Testis (tissue), 2 donors: ENCODE results near the gene STX3.

Experiments used
- POLR2A ChIP-seq: fragments of 450-650 bp; IDR thresholded peaks from one replicate; pipeline ENCODE4 v1.6.1; 2017; ENCODE audit warnings: antibody characterized with exemption, mild to moderate bottlenecking, moderate library complexity
- TF ChIP-seq, protein P1 (sequence below), 3 experiments: fragments of 450-650 bp in 2 of 3; fragments of 200-600 bp in 1 of 3; sonication (generic) in 1 of 3; IDR thresholded peaks; one replicate each; pipeline ENCODE4 v1.5.1; 2016 to 2019; ENCODE audit warnings: antibody characterized with exemption in 3 of 3, mild to moderate bottlenecking in 2 of 3, moderate library complexity in 1 of 3

DNA sequence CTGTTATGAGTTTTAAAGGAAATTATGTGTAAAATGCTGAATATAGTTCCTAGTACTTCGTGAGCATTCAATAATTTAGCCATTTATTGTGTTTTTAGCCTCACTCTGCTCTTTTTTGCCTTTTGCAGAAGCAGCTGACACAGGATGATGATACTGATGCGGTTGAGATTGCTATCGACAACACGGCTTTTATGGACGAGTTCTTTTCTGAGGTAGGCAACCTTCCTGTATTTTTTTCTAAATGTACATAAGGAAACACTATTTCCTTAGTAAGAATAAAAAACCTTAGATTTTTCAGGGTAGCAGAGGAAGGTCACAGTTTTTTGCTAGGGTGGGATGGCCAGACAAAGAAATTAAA is 17.9 kb downstream of the STX3 start:
- TF ChIP-seq POLR2A = no peak
- TF ChIP-seq, protein P1, sequence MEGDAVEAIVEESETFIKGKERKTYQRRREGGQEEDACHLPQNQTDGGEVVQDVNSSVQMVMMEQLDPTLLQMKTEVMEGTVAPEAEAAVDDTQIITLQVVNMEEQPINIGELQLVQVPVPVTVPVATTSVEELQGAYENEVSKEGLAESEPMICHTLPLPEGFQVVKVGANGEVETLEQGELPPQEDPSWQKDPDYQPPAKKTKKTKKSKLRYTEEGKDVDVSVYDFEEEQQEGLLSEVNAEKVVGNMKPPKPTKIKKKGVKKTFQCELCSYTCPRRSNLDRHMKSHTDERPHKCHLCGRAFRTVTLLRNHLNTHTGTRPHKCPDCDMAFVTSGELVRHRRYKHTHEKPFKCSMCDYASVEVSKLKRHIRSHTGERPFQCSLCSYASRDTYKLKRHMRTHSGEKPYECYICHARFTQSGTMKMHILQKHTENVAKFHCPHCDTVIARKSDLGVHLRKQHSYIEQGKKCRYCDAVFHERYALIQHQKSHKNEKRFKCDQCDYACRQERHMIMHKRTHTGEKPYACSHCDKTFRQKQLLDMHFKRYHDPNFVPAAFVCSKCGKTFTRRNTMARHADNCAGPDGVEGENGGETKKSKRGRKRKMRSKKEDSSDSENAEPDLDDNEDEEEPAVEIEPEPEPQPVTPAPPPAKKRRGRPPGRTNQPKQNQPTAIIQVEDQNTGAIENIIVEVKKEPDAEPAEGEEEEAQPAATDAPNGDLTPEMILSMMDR (IDR thresholded peaks at IDR 0.05) = no peak
